SHP77 treated with DMSO at 0.1 percent for 48 hours (cell line): ENCODE data around the gene DPH5.
"Not testable (repeated sequence)": the region's sequence is repeated elsewhere in the genome, so short reads cannot be mapped to it uniquely, and the experiment has no call there.

Source experiments
- DNase-seq: peaks from one replicate; lab custom pipeline; 2025; lab: John Stamatoyannopoulos, UW

The DPH5 gene

DNA sequence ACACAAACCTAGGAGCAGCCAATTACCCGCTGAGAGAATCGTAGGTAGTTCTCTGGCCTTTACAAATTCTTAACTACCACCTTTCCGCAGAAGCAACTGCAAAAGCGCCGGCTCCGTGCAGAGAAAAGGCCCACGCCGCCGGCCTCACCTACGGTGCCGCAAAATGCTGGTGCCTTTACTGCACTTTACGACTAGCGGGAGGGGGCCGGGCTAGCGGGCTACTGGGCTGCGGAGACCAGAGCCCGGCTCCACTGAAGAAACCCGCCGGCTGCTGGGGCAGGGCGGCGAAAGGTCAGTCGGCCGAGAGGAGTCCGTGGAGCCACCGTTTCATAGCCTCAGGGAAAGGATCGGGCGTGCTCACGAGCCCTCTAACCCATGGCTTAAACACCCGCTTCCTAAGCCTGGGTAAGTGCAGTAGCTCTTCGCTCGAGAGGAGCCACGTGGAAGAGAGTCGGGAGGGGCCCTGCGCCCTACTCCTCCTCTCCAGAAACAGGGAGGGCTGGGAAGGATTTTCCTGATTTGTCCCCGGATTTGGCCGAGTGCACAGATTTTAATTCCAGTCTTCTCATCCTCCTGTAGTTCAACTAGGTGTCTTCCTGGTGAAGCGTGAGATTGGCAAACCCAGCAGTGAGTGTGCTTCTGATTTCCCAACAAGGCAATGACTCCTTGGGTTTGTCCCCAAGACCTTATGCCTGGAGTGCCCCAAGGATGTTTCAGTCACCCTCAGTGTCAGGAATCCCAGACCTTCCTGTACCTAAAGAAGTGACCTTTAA, at the start of gene DPH5:
TSS of gene DPH5 (minus strand) at position 128 of the 773 bp plus-strand sequence. CDS start 341 bp downstream, outside the sequence.
- DNase-seq: peak; percentile 74

GRCh38 chr1:101073836-101074235, 48.3 kb upstream of the DPH5 start:
- DNase-seq: peak; percentile 72

DNA sequence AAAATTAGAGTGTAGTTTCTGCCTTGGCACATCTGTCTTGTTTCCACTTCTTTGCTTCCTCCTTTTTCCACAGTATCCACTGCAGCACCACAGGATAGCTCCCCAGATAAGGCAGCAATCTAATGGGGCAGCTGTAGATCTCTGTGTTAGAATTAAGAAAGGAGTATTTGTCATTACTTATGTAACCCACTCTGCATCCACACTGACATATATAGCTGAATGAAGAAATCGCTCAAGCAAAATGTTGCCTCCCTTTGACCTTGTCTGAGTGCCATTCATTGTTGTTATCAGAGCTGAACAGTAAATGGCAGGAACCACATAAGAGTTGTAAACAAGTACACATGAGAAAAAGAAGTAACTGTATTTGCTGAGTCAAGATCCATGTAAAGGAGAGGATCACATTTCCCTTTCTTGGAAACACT, 45.9 kb upstream of the DPH5 start:
- DNase-seq: no peak

DNA sequence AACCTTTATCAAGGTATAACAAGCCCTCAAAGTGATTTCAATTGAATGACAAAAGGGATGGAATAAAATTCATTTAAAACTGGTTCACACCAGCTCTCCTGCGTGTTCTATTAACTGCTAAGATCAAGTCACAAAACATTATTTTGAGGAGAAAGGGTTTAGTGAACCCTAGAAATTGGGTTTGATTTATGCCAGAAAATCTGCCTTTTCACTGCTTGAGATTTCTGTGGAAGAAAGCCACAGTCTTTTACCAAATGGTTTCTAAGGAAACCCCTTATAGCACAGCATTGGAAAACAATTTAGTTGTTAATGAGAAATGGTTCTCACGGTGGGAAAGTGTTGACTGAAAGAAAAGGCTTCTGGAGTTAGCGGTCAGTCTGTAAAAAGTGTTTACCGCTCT, 43.6 kb upstream of the DPH5 start:
- no peak for DNase-seq

DNA sequence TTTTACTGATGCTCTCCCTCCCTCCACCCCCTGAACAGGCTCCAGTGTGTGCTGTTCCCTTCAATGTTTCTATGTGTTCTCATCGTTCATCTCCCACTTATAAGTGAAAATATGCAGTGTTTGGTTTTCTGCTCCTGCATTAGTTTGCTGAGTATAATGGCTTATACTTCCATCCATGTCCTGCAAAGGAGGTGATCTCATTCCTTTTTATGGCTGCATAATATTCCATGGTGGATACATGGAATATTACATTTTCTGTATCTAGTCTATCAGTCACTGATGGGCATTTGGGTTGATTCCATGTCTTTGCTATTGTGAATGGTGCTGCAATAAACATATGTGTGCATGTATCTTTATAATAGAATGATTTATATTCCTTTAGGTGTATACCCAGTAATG, 41.4 kb upstream of the DPH5 start:
- DNase-seq: not testable (repeated sequence)

- no peak for DNase-seq
Observed at GRCh38 chr1:101066260-101066936, 40.8 kb upstream of the DPH5 start.

- DNase-seq: no peak
Observed at GRCh38 chr1:101065575-101065974, 40.0 kb upstream of the DPH5 start.

- DNase-seq: no peak
Observed at GRCh38 chr1:101064697-101065096, 39.1 kb upstream of the DPH5 start.

DNA sequence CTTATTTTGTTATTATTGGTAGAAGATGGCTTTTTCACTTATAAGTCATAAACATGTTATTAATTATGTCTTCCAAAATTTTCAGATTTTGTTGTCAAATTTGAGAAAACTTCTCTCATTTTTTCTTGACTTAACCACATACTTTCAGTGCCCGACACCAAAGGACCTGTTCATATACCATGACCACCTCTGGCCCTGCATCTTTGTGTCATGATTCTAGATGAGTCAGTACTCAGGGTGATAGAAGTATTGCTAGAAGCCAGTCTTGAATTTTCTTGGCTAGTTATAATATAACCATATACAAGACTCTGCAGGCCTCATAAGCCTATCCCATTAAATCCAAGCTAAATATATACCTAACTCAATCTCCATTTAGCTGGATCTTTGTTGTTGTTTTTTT, 35.4 kb upstream of the DPH5 start:
- no peak for DNase-seq

DNA sequence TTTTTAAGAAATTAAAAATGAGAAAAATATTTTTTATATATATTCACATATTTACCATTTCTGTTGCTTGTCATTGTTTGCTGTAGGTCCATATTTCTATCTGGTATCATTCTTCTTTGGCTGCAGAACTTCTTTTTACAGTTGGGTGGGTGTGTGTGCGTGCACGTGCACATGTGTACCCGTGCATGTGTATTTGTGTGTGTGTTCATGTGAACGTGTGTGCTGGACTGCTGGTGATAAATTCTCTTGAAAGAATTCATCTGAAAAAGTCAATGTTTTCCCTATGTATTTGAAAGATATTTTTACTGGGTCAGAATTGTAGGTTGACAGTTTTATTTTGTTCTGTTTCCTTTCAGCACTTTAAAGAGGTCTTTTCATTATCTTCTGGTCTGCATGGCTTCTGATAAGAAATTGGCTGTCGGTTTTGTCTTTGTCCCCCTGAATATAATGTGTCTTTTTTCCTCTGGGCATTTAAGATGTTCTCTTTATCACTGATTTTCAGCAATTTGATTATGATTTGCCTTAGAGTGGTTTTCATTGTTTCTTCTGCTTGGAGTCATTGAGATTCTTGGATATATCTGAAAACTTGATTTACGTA, 34.5 kb upstream of the DPH5 start:
- DNase-seq: no peak

DNA sequence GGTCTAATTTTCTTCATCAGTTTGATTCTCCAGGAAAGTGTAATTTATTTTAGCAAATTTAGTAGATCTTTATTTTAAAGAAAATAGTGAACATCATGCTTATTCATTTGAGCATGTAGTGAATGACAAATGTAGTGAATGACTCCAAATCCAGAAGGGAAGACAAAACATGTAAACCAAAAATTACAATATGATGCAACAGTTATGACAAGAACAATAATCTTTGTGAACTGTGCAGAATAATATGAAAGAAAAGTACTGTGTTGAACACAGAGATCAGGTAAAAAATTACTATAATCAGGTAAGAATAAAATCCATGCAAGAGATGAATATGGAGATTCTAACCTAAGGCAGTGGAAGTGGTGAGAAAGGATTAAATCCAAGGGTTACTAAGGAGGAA, 30.0 kb upstream of the DPH5 start:
- no peak for DNase-seq

DNA sequence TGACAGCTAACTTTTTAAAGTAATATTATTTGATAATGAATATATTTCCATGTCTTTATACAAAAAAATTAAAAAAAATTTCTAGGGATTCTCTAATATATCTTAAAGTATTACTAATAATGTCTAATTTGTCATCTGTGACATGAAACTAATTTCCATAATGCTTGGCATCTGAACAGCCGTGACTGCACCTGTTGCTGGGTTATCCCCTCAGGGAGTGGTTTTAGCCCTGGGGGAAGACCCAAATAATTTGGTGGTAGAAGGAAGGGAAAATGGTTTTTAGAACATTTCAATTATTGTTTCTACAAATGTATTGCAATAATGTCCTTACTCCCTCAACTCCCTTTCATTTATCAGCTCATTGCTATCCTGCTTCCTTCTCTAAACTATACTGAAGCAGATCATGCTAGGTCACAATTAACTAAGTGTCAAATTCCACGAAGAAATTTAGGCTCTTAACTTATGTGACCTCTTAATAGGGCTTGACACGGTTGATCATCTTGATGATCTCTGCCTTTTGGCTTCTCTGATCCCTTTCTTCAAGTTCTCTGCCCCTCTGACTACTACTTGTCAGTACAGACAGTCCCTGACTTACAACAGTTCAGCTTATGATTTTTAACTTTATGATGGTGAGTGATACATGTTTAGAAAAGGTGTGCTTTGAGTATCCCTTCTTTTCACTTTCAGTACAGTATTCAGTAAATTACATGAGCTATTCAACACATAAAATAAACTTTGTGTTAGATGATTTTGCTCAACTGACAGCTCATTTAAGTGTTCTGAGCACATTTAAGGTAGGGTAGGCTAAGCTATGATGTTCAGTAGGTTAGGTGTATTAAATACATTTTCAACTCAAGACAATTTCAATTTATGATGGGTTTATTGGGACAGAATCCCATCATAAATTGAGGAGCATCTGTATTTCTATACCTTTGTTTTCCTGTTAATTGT, 26.4 kb upstream of the DPH5 start:
- no peak for DNase-seq

DNA sequence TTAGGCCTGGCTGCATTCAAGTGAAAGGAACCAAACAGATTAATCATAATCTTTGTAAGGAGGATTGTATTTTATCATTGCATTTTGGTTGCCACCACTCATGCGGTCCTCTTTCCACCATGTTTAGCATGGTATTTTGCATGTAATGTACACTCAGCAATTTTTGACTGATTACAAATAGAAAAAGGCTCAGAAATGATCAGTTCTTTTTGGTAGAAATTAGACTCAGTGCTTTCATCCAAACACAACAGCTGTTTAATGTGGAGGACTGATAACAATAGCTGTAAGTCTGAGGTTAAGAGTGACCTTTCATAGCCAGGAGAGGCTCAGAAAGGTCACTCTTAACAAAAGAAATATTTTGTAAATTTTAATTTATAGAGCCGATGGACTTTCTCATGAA, 25.3 kb upstream of the DPH5 start:
- DNase-seq: no peak

GRCh38 chr1:101044749-101045148, 19.2 kb upstream of the DPH5 start:
- no peak for DNase-seq

DNA sequence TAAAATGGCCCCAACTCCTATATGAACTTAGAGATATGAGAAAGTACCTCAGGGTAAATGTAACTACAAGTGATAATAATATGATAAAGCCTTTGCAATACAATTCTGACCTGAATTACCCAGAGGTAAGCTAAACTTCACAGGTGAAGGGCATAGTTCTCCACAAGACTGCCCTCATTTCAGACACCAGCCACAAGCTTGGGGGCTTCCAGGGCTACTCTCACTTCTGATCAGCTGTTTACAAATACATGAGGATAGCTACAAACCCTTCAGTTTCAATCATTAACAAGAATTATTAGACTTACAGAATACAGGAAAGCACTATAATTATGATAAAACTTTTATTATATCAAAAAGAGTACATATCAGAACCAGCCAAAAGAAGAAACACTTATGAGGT, 18.7 kb upstream of the DPH5 start:
- DNase-seq: no peak

- DNase-seq: no peak
Observed at GRCh38 chr1:101043776-101044175, 18.2 kb upstream of the DPH5 start.

- DNase-seq: no peak
Observed at GRCh38 chr1:101041300-101041699, 15.7 kb upstream of the DPH5 start.

GRCh38 chr1:101040666-101041065, 15.1 kb upstream of the DPH5 start:
- DNase-seq: no peak

DNA sequence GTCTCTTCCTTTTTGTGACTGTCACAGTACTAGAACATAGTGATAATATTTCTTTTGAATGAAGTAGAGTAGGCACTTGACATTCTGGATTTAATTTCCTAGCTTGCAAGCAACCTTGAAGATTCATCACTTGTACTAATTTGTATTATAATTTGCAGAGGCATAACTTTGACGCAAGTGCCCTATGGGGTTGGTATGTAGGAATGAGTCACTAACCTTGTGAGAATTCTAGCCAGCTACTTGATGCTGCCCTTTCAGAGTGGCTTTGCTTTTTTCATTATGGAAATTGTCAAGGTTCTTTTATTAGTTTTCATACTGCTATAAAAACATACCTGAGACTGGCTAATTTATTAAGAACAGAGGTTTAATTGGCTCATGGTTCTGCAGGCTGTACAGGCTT, 13.7 kb upstream of the DPH5 start:
- DNase-seq: no peak

GRCh38 chr1:101037316-101037715, 11.7 kb upstream of the DPH5 start:
- DNase-seq: no peak

- no peak for DNase-seq
Observed at GRCh38 chr1:101033017-101033416, 7.4 kb upstream of the DPH5 start.

DNA sequence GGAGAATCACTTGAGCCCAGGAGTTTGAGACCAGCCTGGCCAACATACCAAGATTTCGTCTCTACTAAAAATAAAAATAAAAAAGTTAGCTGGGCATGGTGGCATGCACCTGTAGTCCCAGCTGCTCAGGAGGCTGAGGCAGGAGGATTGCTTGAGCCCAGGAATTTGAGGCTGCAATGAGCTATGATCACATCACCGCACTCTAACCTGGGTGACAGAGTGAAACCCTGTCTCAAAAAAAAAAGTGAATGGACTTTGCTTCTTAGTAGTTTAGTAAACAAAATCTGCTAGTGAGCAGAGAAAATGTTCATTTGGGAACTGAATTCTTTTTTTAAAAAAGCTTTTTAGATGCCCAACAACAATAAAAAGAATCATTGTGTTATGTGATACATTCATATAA, 6.5 kb upstream of the DPH5 start:
- not testable (repeated sequence) for DNase-seq
